Measurements from ENCODE around the gene ANKDD1A. TPM values are rescaled to one million over a fixed set of nuclear protein-coding genes. Genes with fewer than 3 reads are reported as not detected.

The ANKDD1A gene
- total RNA-seq, 1 donor from 2014 or later, result 4.6 TPM

- DNase-seq (ENCODE audit: extremely low spot score, unreplicated experiment), result no peak
- Mint-ChIP-seq H3K36me3 (ENCODE audit: unreplicated experiment) (no peaks in the 10 kb centered on the region), H3K27ac (ENCODE audit: unreplicated experiment) (peak overlapping the region; percentile 87), H3K9me3 (ENCODE audit: unreplicated experiment) (no peaks in the 10 kb centered on the region), H3K27me3 (ENCODE audit: unreplicated experiment) (no peaks in the 10 kb centered on the region), H3K4me3 (ENCODE audit: unreplicated experiment) (no peak overlapping the region), H3K4me1 (ENCODE audit: unreplicated experiment) (peaks cover 52% of the 10 kb centered on the region)
- no peak for TF ChIP-seq CTCF (IDR thresholded peaks at IDR 0.05)
These were observed 34.3 kb upstream of the ANKDD1A start for GRCh38 chr15:64877435-64877834.

DNA sequence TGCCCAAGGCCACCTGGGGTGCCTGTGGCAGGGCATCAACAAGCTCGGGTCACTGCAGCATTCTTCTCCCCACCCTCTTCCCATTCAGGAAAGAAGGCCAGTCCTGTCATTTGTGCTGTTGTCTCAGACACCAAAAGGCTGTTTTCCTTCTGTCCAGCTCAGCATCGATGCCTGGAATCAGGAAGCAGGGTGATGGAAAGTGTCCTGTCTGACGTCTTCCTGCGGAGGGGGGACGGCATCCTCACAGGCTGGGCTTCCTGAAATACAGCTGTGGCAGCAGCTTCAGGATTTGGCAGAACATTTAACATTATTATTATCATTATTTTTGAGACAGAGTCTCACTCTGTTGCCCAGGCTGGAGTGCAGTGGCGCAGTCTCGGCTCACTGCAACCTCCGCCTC lies 33.0 kb upstream of the ANKDD1A start:
- no peaks in the 10 kb centered on the region for H3K9me3 Mint-ChIP-seq (ENCODE audit: unreplicated experiment)
- TF ChIP-seq CTCF (IDR thresholded peaks at IDR 0.05), result no peak
- peaks cover 58% of the 10 kb centered on the region for H3K4me1 Mint-ChIP-seq (ENCODE audit: unreplicated experiment)
- H3K27ac Mint-ChIP-seq (ENCODE audit: unreplicated experiment), result no peak overlapping the region
- H3K4me3 Mint-ChIP-seq (ENCODE audit: unreplicated experiment), result no peak overlapping the region
- no peaks in the 10 kb centered on the region for H3K27me3 Mint-ChIP-seq (ENCODE audit: unreplicated experiment)
- H3K36me3 Mint-ChIP-seq (ENCODE audit: unreplicated experiment), result no peaks in the 10 kb centered on the region
- no peak for DNase-seq (ENCODE audit: extremely low spot score, unreplicated experiment)

DNA sequence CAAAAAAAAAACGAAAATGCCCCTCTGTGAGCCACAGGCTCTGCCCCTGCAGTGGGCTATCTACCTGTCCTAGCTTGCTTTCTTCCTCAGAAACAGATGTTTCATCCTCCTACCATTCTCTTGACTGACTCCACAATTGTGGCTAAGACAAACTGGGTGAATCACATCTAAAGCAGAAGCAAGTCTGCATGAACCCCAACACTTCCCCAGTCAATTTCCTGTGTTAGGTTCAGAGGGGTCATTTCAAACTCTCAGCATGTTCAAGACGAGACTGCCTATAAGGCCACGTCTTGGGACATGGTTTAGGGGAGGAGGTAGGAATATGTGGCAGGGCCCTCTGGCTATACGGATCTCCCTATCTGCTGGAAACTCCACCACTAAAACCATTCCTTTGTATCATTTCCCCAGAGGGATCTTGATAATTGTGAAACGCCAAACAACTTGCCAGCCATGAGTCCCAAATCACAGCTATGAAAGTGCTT lies 28.6 kb upstream of the ANKDD1A start:
- DNase-seq (ENCODE audit: extremely low spot score, unreplicated experiment), result no peak
- peak overlapping the region; percentile 84 for H3K27ac Mint-ChIP-seq (ENCODE audit: unreplicated experiment)

GRCh38 chr15:64883997-64884511 lies 27.6 kb upstream of the ANKDD1A start:
- Mint-ChIP-seq H3K27ac (ENCODE audit: unreplicated experiment) (peak overlapping the region; percentile 84), H3K4me3 (ENCODE audit: unreplicated experiment) (no peak overlapping the region)

More for the DNA sequence above, 28.6 kb upstream of the ANKDD1A start:
- TF ChIP-seq CTCF (IDR thresholded peaks at IDR 0.05), result no peak
- no peak overlapping the region for H3K4me3 Mint-ChIP-seq (ENCODE audit: unreplicated experiment)
- H3K9me3 Mint-ChIP-seq (ENCODE audit: unreplicated experiment), result no peaks in the 10 kb centered on the region
- H3K27me3 Mint-ChIP-seq (ENCODE audit: unreplicated experiment), result no peaks in the 10 kb centered on the region
- H3K36me3 Mint-ChIP-seq (ENCODE audit: unreplicated experiment), result no peaks in the 10 kb centered on the region
- H3K4me1 Mint-ChIP-seq (ENCODE audit: unreplicated experiment), result peaks cover 40% of the 10 kb centered on the region

DNA sequence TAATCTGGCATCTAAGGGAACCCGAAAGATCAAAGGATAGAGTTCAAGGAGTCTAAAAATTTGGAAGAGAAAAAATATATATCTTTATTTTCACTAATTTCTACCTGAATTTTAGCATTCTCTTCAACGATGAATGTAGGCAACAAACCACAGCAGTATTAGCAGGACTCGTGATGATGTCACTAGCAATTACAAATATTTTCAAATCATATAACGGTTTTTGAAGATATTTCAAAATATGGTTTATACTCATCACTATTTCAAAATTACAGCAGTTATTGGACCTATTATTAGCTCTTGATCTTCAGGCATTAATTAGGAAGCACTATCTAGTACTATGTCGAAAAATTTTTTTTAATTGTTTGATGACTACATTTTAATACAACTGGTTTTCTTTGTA lies 27.0 kb upstream of the ANKDD1A start:
- peaks cover 36% of the 10 kb centered on the region for H3K4me1 Mint-ChIP-seq (ENCODE audit: unreplicated experiment)

More at GRCh38 chr15:64883997-64884511, 27.6 kb upstream of the ANKDD1A start:
- DNase-seq (ENCODE audit: extremely low spot score, unreplicated experiment), result no peak
- Mint-ChIP-seq H3K36me3 (ENCODE audit: unreplicated experiment) (no peaks in the 10 kb centered on the region), H3K4me1 (ENCODE audit: unreplicated experiment) (peaks cover 36% of the 10 kb centered on the region), H3K27me3 (ENCODE audit: unreplicated experiment) (no peaks in the 10 kb centered on the region), H3K9me3 (ENCODE audit: unreplicated experiment) (no peaks in the 10 kb centered on the region)
- no peak for TF ChIP-seq CTCF (IDR thresholded peaks at IDR 0.05)

More for the DNA sequence above, 27.0 kb upstream of the ANKDD1A start:
- Mint-ChIP-seq H3K9me3 (ENCODE audit: unreplicated experiment) (no peaks in the 10 kb centered on the region), H3K4me3 (ENCODE audit: unreplicated experiment) (no peak overlapping the region), H3K27me3 (ENCODE audit: unreplicated experiment) (no peaks in the 10 kb centered on the region), H3K27ac (ENCODE audit: unreplicated experiment) (no peak overlapping the region), H3K36me3 (ENCODE audit: unreplicated experiment) (no peaks in the 10 kb centered on the region)
- TF ChIP-seq CTCF (IDR thresholded peaks at IDR 0.05), result no peak
- no peak for DNase-seq (ENCODE audit: extremely low spot score, unreplicated experiment)

All from osteocyte (in vitro differentiated cells).